ENCODE data around the gene BID. TPM values are rescaled to one million over a fixed set of nuclear protein-coding genes. Genes with fewer than 3 reads are reported as not detected.

Gene BID
- total RNA-seq, 1 experiment from 2014 or later: 23.2 TPM

DNA sequence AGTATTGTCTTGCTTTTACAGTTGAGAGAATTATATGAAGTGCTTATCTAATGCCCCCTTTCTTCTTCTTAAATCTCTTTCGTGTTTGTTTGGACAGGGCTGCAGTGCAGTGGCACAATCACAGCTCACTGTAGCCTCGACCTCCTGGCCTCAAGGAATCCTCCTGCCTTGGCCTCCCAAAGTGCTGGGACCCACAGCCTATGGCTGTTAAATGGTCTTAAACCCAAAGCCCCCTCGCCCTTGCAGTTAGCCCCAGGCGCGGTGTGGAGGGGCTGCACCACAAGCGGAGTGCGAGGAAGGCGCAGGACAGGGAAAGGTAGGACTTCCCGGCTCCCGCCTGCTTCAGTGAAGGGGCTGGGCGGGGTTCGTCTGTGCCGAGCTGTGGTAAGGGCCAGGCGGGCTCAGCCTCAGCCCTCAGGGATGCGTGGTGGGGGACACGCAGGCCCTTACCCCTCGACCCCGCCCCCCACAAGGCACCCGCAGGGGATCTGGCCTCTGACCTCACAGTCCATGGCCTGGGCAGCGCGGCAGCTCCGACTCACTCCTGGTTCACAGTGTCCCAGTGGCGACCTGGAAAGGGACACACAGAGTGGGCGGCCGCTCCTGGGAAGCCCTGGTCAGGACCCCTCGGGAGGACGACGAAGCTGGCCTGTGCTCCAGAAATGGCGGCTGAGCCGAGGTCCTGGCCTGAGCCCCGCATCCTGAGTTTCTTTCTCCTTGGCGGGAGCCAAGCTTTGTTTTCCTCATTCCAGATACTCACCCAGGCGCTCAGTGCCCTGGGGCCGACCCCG, 24.5 kb downstream of the BID start:
- Mint-ChIP-seq H3K4me3 (no peak overlapping the region), H3K27ac (no peak overlapping the region; a peak in 1 of 7 replicates), H3K36me3 (ENCODE audit: insufficient read depth in 1 of 3, low read depth in 3 of 3) (no peaks in the 10 kb centered on the region; a peak in 1 of 7 replicates), H3K4me1 (peaks cover 0 to 3% of the 10 kb centered on the region in 2 experiments; a peak in 2 of 4 replicates), H3K9me3 (no peaks in the 10 kb centered on the region), H3K27me3 (ENCODE audit: low read depth) (no peaks in the 10 kb centered on the region; the same call in 1 of the 2 replicates)
- Histone ChIP-seq H3K4me1 (ENCODE audit: insufficient read depth, low read length) (no peaks in the 10 kb centered on the region), H3K27me3 (ENCODE audit: insufficient read depth, low read length) (no peaks in the 10 kb centered on the region), H3K9ac (ENCODE audit: extremely low read depth, insufficient read length, low read length) (no peak overlapping the region), H3K56ac (ENCODE audit: insufficient read length, low read depth, low read length) (no peak overlapping the region), H3K79me1 (ENCODE audit: insufficient read depth, low read depth, low read length, poor library complexity, severe bottlenecking) (no peaks in the 10 kb centered on the region), H2BK20ac (ENCODE audit: low read depth, low read length, poor library complexity, severe bottlenecking) (no peak overlapping the region), H2BK15ac (ENCODE audit: low read depth, low read length) (no peak overlapping the region), H4K5ac (ENCODE audit: insufficient read length, low read depth, low read length) (no peak overlapping the region), H4K8ac (replicated peaks; ENCODE audit: insufficient read length, low read depth, low read length) (no peak overlapping the region), H4K91ac (ENCODE audit: insufficient read length, low read depth, low read length) (no peak overlapping the region), H3K23ac (ENCODE audit: insufficient read length, low read depth, low read length) (no peak overlapping the region), H3K23me2 (ENCODE audit: insufficient read length, low read depth, low read length, poor library complexity, severe bottlenecking) (no peaks in the 10 kb centered on the region), H2BK5ac (ENCODE audit: insufficient read length, low read length) (no peak overlapping the region), H3K9me3 (ENCODE audit: control insufficient read depth, low read depth, low read length) (no peaks in the 10 kb centered on the region), H3K18ac (ENCODE audit: insufficient read length, low read depth, low read length) (no peak overlapping the region), H4K20me1 (ENCODE audit: control insufficient read depth, insufficient read depth, insufficient read length) (no peaks in the 10 kb centered on the region), H3K79me2 (ENCODE audit: insufficient read depth, low read length) (no peaks in the 10 kb centered on the region), H2AFZ (ENCODE audit: low read length) (no peak overlapping the region), H3K27ac (ENCODE audit: insufficient read length, low read depth, low read length) (no peak overlapping the region), H3K14ac (ENCODE audit: insufficient read depth, low read length) (no peak overlapping the region), H2BK120ac (ENCODE audit: low read depth, low read length, poor library complexity, severe bottlenecking) (no peak overlapping the region), H3K4me2 (ENCODE audit: insufficient read depth, insufficient read length, low read length) (no peak overlapping the region), H3T11ph (ENCODE audit: low read length) (no peak overlapping the region), H2AK5ac (ENCODE audit: insufficient read length, low read length) (no peak overlapping the region), H2BK12ac (ENCODE audit: insufficient read length, low read depth, low read length) (no peak overlapping the region), H3K4ac (ENCODE audit: low read depth, low read length) (no peak overlapping the region)
- no CpG with 5 or more reads among the region's 35 CpGs for WGBS (ENCODE audit: extremely low coverage, insufficient read length, low lambda C conversion rate)
- no peak for TF ChIP-seq CTCF (conservative IDR thresholded peaks at IDR 0.05)
- DNase-seq: no peak

All from H9 (cell line).